NCI-H2196 treated with DMSO at 0.1 percent for 48 hours (cell line): Measurements from ENCODE around the gene AMFR.

ENCODE experiments used
- DNase-seq: peaks from one replicate; lab custom pipeline; 2025; ENCODE audit not compliant: unreplicated experiment; lab: John Stamatoyannopoulos, UW

Gene AMFR

GRCh38 chr16:56336071-56336688, 89.2 kb downstream of the AMFR start:
- DNase-seq, result no peak

- DNase-seq, result no peak
Measured at GRCh38 chr16:56334761-56335160, 90.6 kb downstream of the AMFR start.

- DNase-seq, result no peak
Measured at GRCh38 chr16:56332464-56333079, 92.8 kb downstream of the AMFR start.

GRCh38 chr16:56331915-56332314, 93.4 kb downstream of the AMFR start:
- no peak for DNase-seq

- DNase-seq, result no peak
Measured at GRCh38 chr16:56331399-56331798, 93.9 kb downstream of the AMFR start.

GRCh38 chr16:56330476-56330875, 94.9 kb downstream of the AMFR start:
- no peak for DNase-seq

GRCh38 chr16:56329887-56330286, 95.5 kb downstream of the AMFR start:
- no peak for DNase-seq

GRCh38 chr16:56328276-56329022, 96.9 kb downstream of the AMFR start:
- no peak for DNase-seq

GRCh38 chr16:56327929-56328258, 97.5 kb downstream of the AMFR start:
- DNase-seq, result no peak

- DNase-seq, result no peak
Measured at GRCh38 chr16:56327071-56327928, 98.0 kb downstream of the AMFR start.

- DNase-seq, result no peak
Measured at GRCh38 chr16:56325956-56326355, 99.4 kb downstream of the AMFR start.

GRCh38 chr16:56324406-56324805, 100.9 kb downstream of the AMFR start:
- no peak for DNase-seq

GRCh38 chr16:56321571-56321970, 103.8 kb downstream of the AMFR start:
- DNase-seq, result no peak

GRCh38 chr16:56320811-56321558, 104.4 kb downstream of the AMFR start:
- no peak for DNase-seq

GRCh38 chr16:56320056-56320455, 105.3 kb downstream of the AMFR start:
- no peak for DNase-seq

GRCh38 chr16:56319376-56319775, 106.0 kb downstream of the AMFR start:
- DNase-seq, result no peak

- DNase-seq, result no peak
Measured at GRCh38 chr16:56318827-56319140, 106.6 kb downstream of the AMFR start.

GRCh38 chr16:56317998-56318826, 107.1 kb downstream of the AMFR start:
- peak; percentile 27 for DNase-seq

- DNase-seq, result no peak
Measured at GRCh38 chr16:56316545-56316944, 108.8 kb downstream of the AMFR start.

- DNase-seq, result no peak
Measured at GRCh38 chr16:56315955-56316354, 109.4 kb downstream of the AMFR start.
